ENCODE measurements around the gene MIPEP. TPM values are rescaled to one million over a fixed set of nuclear protein-coding genes. Genes with fewer than 3 reads are reported as not detected.

MIPEP gene
- polyA plus RNA-seq, 2 of the 4 experiments (the other 2 are of a cell fraction), result 21.6 to 32.8 TPM

DNA sequence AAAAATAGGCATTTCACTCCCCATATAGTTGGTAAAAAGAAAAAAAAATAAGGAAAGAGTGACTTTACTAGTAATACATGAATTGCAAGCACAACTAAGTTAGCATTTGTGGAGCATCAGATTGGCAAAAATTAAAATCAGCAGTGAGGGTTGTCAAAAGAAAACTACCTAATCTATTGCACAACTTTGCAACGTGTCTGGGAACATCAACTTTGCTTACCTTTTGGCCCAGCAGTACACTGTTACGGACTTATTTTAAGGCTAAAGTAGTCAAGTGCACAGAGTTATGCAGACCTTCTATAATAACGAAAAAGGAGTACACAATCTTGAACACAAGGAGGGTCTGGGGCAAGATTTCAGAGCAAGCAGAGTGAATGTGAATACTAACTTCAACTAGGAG lies 102.6 kb downstream of the MIPEP start:
- Histone ChIP-seq H3K4me3 (no peak overlapping the region), H3K27ac (no peak overlapping the region), H3K9me3 (no peaks in the 10 kb centered on the region), H3K4me2 (no peak overlapping the region), H3K4me1 (no peaks in the 10 kb centered on the region)
- 73% methylated on average over 3 of the region's 3 CpGs for WGBS (ENCODE audit: missing lambda C conversion rate)
- TF ChIP-seq JUN (IDR thresholded peaks at IDR 0.05) (no peak), HOXA7 (CRISPR knock-in tag; IDR thresholded peaks at IDR 0.05) (no peak), POLR2AphosphoS2 (conservative IDR thresholded peaks at IDR 0.05; ENCODE audit: low read length) (no peak), CBX8 (IDR thresholded peaks at IDR 0.05) (no peak), RFX5 (IDR thresholded peaks at IDR 0.05) (no peak), RAD21 (conservative IDR thresholded peaks at IDR 0.05 in 1 of 2, IDR thresholded peaks at IDR 0.05 in 1 of 2) (no peak), ZSCAN20 (CRISPR knock-in tag; IDR thresholded peaks at IDR 0.05) (no peak), SREBF2 (IDR thresholded peaks at IDR 0.05) (no peak), BHLHE40 (IDR thresholded peaks at IDR 0.05; ENCODE audit: low read depth, low read length) (no peak), MAZ (IDR thresholded peaks at IDR 0.05; ENCODE audit: borderline replicate concordance, low read depth, low read length) (no peak), MAFK (IDR thresholded peaks at IDR 0.05; ENCODE audit: partially characterized antibody) (no peak), HEYL (CRISPR knock-in tag; IDR thresholded peaks at IDR 0.05) (no peak)
- TF ChIP-seq, protein P1, sequence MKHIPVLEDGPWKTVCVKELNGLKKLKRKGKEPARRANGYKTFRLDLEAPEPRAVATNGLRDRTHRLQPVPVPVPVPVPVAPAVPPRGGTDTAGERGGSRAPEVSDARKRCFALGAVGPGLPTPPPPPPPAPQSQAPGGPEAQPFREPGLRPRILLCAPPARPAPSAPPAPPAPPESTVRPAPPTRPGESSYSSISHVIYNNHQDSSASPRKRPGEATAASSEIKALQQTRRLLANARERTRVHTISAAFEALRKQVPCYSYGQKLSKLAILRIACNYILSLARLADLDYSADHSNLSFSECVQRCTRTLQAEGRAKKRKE (CRISPR knock-in tag; IDR thresholded peaks at IDR 0.05; ENCODE audit: low read depth), result no peak
- TF ChIP-seq, protein P2, sequence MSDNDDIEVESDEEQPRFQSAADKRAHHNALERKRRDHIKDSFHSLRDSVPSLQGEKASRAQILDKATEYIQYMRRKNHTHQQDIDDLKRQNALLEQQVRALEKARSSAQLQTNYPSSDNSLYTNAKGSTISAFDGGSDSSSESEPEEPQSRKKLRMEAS (IDR thresholded peaks at IDR 0.05), result no peak
- TF ChIP-seq, protein P3, sequence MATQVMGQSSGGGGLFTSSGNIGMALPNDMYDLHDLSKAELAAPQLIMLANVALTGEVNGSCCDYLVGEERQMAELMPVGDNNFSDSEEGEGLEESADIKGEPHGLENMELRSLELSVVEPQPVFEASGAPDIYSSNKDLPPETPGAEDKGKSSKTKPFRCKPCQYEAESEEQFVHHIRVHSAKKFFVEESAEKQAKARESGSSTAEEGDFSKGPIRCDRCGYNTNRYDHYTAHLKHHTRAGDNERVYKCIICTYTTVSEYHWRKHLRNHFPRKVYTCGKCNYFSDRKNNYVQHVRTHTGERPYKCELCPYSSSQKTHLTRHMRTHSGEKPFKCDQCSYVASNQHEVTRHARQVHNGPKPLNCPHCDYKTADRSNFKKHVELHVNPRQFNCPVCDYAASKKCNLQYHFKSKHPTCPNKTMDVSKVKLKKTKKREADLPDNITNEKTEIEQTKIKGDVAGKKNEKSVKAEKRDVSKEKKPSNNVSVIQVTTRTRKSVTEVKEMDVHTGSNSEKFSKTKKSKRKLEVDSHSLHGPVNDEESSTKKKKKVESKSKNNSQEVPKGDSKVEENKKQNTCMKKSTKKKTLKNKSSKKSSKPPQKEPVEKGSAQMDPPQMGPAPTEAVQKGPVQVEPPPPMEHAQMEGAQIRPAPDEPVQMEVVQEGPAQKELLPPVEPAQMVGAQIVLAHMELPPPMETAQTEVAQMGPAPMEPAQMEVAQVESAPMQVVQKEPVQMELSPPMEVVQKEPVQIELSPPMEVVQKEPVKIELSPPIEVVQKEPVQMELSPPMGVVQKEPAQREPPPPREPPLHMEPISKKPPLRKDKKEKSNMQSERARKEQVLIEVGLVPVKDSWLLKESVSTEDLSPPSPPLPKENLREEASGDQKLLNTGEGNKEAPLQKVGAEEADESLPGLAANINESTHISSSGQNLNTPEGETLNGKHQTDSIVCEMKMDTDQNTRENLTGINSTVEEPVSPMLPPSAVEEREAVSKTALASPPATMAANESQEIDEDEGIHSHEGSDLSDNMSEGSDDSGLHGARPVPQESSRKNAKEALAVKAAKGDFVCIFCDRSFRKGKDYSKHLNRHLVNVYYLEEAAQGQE (IDR thresholded peaks at IDR 0.05), result no peak
- FAIRE-seq (no peak), ATAC-seq (no peak), DNase-seq (ENCODE audit: low read depth in 1 of 2, low spot score in 1 of 2) (no peak)
- POLR2A ChIA-PET, result no interaction called here
- CTCF ChIA-PET, result no interaction called here

DNA sequence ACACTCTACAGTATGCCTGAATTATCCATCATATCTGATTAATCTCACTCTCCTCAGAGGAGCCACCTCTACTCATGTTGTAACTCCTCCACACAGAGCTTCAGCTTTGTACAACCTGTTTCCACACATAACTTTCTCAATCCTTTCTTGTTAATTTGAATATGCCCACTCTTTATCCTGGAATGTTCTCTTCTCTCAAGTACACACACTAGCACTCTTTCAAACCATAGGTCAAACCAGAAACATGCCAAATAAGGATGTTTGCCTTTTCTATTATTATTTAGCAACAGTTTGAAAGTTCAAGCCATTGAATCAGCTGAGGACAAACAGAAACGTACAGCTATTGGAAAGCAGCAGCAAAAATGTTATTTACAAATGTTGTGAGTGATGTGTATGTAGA lies 110.3 kb downstream of the MIPEP start:
- no peak for ATAC-seq
- 24% methylated on average over 1 of the region's 1 CpG for WGBS (ENCODE audit: missing lambda C conversion rate)
- Histone ChIP-seq H3K4me1 (0 out of 3 replicates have a peak, but pooled peaks cover 8% of the 10 kb centered on the region), H3K4me3 (no peak overlapping the region), H3K4me2 (0 out of 3 replicates have a peak overlapping the region, but pooled peaks have one; percentile 2), H3K27ac (no peak overlapping the region), H3K9me3 (no peaks in the 10 kb centered on the region)
- TF ChIP-seq TP53 (CRISPR knock-in tag; IDR thresholded peaks at IDR 0.05) (no peak), CHD4 (IDR thresholded peaks at IDR 0.05; ENCODE audit: borderline replicate concordance) (no peak), EHF (CRISPR knock-in tag; IDR thresholded peaks at IDR 0.05) (no peak), RARB (CRISPR knock-in tag; IDR thresholded peaks at IDR 0.05) (no peak), SREBF2 (IDR thresholded peaks at IDR 0.05) (no peak), EP300 (IDR thresholded peaks at IDR 0.05) (no peak)
- no peak for DNase-seq (ENCODE audit: low read depth in 1 of 2, low spot score in 1 of 2)
- no peak for FAIRE-seq
- POLR2A ChIA-PET, result no interaction called here
- CTCF ChIA-PET, result no interaction called here

DNA sequence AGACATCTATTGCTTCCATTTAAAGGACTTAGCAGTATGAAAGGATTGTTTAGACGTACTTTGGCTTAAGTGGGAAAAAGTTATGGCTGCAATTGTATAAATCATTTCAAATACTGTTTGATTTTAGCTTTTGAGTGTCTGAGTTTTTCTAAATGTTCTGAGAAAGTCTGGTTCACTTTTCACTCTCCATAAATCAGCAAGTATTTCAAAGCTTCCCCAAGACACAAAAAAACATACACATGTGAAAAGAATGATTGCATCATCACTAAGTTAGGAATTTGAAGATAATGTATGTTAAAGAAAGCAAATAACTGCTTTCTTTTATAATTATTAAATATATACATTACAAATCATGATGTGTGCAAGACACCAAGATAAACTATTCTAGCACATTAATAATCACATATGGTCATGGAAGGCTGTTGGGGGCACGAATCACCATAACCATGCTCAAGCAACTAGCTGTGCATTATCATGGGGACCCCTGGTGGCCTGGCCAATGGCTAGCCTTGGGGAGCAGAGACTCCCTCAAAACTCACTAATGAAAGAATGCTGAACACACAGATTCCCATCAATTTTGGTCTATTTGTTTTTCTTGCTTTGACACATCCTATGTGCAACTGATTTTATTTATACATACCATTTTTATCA lies 111.1 kb downstream of the MIPEP start:
- WGBS (ENCODE audit: missing lambda C conversion rate), result 83% methylated on average over 2 of the region's 2 CpGs
- Histone ChIP-seq H3K4me2 (no peak overlapping the region), H3K4me1 (0 out of 3 replicates have a peak, but pooled peaks cover 8% of the 10 kb centered on the region), H3K4me3 (no peak overlapping the region), H3K9me3 (no peaks in the 10 kb centered on the region), H3K27ac (no peak overlapping the region)
- ChIA-PET POLR2A (no interaction called here), CTCF (no interaction called here)
- TF ChIP-seq, protein P4, sequence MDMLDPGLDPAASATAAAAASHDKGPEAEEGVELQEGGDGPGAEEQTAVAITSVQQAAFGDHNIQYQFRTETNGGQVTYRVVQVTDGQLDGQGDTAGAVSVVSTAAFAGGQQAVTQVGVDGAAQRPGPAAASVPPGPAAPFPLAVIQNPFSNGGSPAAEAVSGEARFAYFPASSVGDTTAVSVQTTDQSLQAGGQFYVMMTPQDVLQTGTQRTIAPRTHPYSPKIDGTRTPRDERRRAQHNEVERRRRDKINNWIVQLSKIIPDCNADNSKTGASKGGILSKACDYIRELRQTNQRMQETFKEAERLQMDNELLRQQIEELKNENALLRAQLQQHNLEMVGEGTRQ (IDR thresholded peaks at IDR 0.05), result no peak
- TF ChIP-seq RAD21 (conservative IDR thresholded peaks at IDR 0.05 in 1 of 2, IDR thresholded peaks at IDR 0.05 in 1 of 2), result 0 out of 5 replicates have a peak, but pooled peaks of 1 of the 2 experiments have one; percentile 9
- ATAC-seq (no peak), FAIRE-seq (no peak), DNase-seq (ENCODE audit: low read depth in 1 of 2, low spot score in 1 of 2) (no peak)
